NCI-H1092 (cell line): ENCODE measurements around the gene KRTAP2-3.
"Not testable (repeated sequence)": the region's sequence is repeated elsewhere in the genome, so short reads cannot be mapped to it uniquely, and the experiment has no call there.

Experiments
- DNase-seq: peaks from one replicate; lab custom pipeline; 2025; lab: John Stamatoyannopoulos, UW

KRTAP2-3 gene

GRCh38 chr17:41067281-41067680 lies 7.4 kb upstream of the KRTAP2-3 start:
- DNase-seq: no peak

GRCh38 chr17:41065829-41066624 lies 6.1 kb upstream of the KRTAP2-3 start, which contains the start of gene KRTAP2-4:
Gene KRTAP2-4 (minus strand): TSS chr17:41065879. CDS start chr17:41065845, 34 bp downstream.
- DNase-seq: no peak

GRCh38 chr17:41065016-41065689 lies 5.2 kb upstream of the KRTAP2-3 start:
- DNase-seq: not testable (repeated sequence)

- DNase-seq: no peak
Measured at GRCh38 chr17:41064301-41064700, 4.4 kb upstream of the KRTAP2-3 start.

- DNase-seq: no peak
Measured at GRCh38 chr17:41063449-41063848, 3.5 kb upstream of the KRTAP2-3 start.

- DNase-seq: no peak
Measured at GRCh38 chr17:41061964-41062363, 2.0 kb upstream of the KRTAP2-3 start.

- not testable (repeated sequence) for DNase-seq
Measured at GRCh38 chr17:41059276-41060051, 450 bp downstream of the KRTAP2-3 start.

- DNase-seq: no peak
Measured at GRCh38 chr17:41058741-41059140, 1.2 kb downstream of the KRTAP2-3 start.

GRCh38 chr17:41057547-41057946 lies 2.4 kb downstream of the KRTAP2-3 start:
- no peak for DNase-seq

- not testable (repeated sequence) for DNase-seq
Measured at GRCh38 chr17:41055130-41055529, 4.8 kb downstream of the KRTAP2-3 start, which contains the start of gene KRTAP2-2. Gene KRTAP2-2 (minus strand): TSS chr17:41055230. CDS start chr17:41055211, 19 bp downstream.

GRCh38 chr17:41054556-41054955 lies 5.4 kb downstream of the KRTAP2-3 start:
- DNase-seq: not testable (repeated sequence)

- no peak for DNase-seq
Measured at GRCh38 chr17:41054025-41054424, 5.9 kb downstream of the KRTAP2-3 start.

GRCh38 chr17:41052566-41052965 lies 7.3 kb downstream of the KRTAP2-3 start:
- DNase-seq: no peak

GRCh38 chr17:41049110-41049509 lies 10.8 kb downstream of the KRTAP2-3 start:
- DNase-seq: no peak

GRCh38 chr17:41048441-41048840 lies 11.5 kb downstream of the KRTAP2-3 start:
- DNase-seq: no peak

GRCh38 chr17:41046735-41047465 lies 13.0 kb downstream of the KRTAP2-3 start, which contains the start of gene KRTAP2-1:
Gene KRTAP2-1 (minus strand): TSS chr17:41047316. CDS start chr17:41047267, 49 bp downstream.
- not testable (repeated sequence) for DNase-seq

- no peak for DNase-seq
Measured at GRCh38 chr17:41042953-41043352, 17.0 kb downstream of the KRTAP2-3 start.

- not testable (repeated sequence) for DNase-seq
Measured at GRCh38 chr17:41040783-41041571, 18.9 kb downstream of the KRTAP2-3 start, which contains the start of gene KRTAP1-1. Gene KRTAP1-1 (minus strand): TSS chr17:41041450. CDS start chr17:41041397, 53 bp downstream.

- no peak for DNase-seq
Measured at GRCh38 chr17:41037853-41038350, 22.0 kb downstream of the KRTAP2-3 start.

GRCh38 chr17:41034346-41034935 lies 25.5 kb downstream of the KRTAP2-3 start, which contains the start of gene KRTAP1-3:
Gene KRTAP1-3 (minus strand): TSS chr17:41034874. CDS start chr17:41034821, 53 bp downstream.
- DNase-seq: not testable (repeated sequence)
